Measurements from ENCODE around the gene NCOA3.

GRCh38 chr20:47490795-47491194, 10.9 kb upstream of the NCOA3 start:
- TF ChIP-seq POLR2A (IDR thresholded peaks at IDR 0.05) (no peak), CTCF (IDR thresholded peaks at IDR 0.05) (no peak)

Data from esophagus squamous epithelium (tissue), 4 donors.